Endothelial cell of umbilical vein (primary cell): ENCODE measurements around the gene ASIC5. TPM values are rescaled to one million over a fixed set of nuclear protein-coding genes. Genes with fewer than 3 reads are reported as not detected.

Experiments used
- BruUV-seq: library from RNA; stranded (reverse); fragments of 400-500 nt; replicated peaks from 2 replicates; lab custom pipeline; 2021; lab: Mats Ljungman, UMichigan
- CTCF ChIA-PET: fragments of 300-600, 350-600 bp; sonication (Branson Sonifier 250); formaldehyde crosslinking; loops from one replicate; lab custom pipeline; 2021; ENCODE audit warnings: antibody characterized with exemption, inconsistent platforms; lab: Charles Lee
- POLR2A ChIA-PET: fragments of 300-600, 350-600 bp; sonication (Branson Sonifier 250); formaldehyde crosslinking; loops from one replicate; lab custom pipeline; 2021; ENCODE audit warnings: antibody characterized with exemption, inconsistent platforms; lab: Charles Lee
- DNase-seq: peaks from one replicate; pipeline ENCODE4 v3.0.0-alpha.2; 2011; ENCODE audit warnings: low read depth, low spot score
- FAIRE-seq: peaks from 2 replicates; lab custom pipeline; 2011; peaks lifted over from hg19 to GRCh38; lab: Jason Lieb, UNC
- H2AFZ ChIP-seq: 2 replicates; pipeline ENCODE4 v1.6.0; 2012; ENCODE audit warnings: low read depth, low read length, control low read depth, inconsistent platforms
- H3K27ac ChIP-seq: 2 replicates; pipeline ENCODE4 v1.5.1; 2011; ENCODE audit warnings: low read depth, mild to moderate bottlenecking, control low read depth, low read length, moderate library complexity; ENCODE audit not compliant: insufficient read depth
- H3K27me3 ChIP-seq, 2 experiments: 2 replicates each; pipeline versions ENCODE4 v1.6.0 to v1.6.1; 2011; ENCODE audit warnings: low read length in 2 of 2, mixed read lengths in 1 of 2; ENCODE audit not compliant: control insufficient read depth in 2 of 2, insufficient read depth in 2 of 2
- H3K36me3 ChIP-seq, 2 experiments: 2 replicates in 1 of 2; 3 replicates in 1 of 2; pipeline ENCODE4 v1.5.1; 2011; ENCODE audit warnings: low read length in 2 of 2, mild to moderate bottlenecking in 1 of 2, moderate library complexity in 1 of 2; ENCODE audit not compliant: control insufficient read depth in 2 of 2, insufficient read depth in 2 of 2; ENCODE audit errors: extremely low read depth in 1 of 2
- H3K4me1 ChIP-seq: 3 replicates; pipeline ENCODE4 v1.5.1; 2011; ENCODE audit warnings: mild to moderate bottlenecking, low read length; ENCODE audit not compliant: control insufficient read depth, insufficient read depth; ENCODE audit errors: extremely low read depth
- H3K4me2 ChIP-seq: 2 replicates; pipeline ENCODE4 v1.6.1; 2011; ENCODE audit warnings: low read length, control low read depth, mixed read lengths; ENCODE audit not compliant: insufficient read depth
- H3K4me3 ChIP-seq, 3 experiments: fragments of 200-600 bp in 1 of 3; sonication (generic), shearing (Covaris generic) in 1 of 3; replicated peaks in 1 of 3; 2 replicates each; pipeline ENCODE4 v1.5.1; 2011 to 2016; ENCODE audit warnings: control low read depth in 3 of 3, low read length in 3 of 3, mild to moderate bottlenecking in 2 of 3, inconsistent platforms in 1 of 3, low read depth in 1 of 3, moderate library complexity in 1 of 3; ENCODE audit not compliant: insufficient read depth in 1 of 3
- H3K79me2 ChIP-seq: 2 replicates; pipeline ENCODE4 v1.6.0; 2012; ENCODE audit warnings: low read length, inconsistent platforms; ENCODE audit not compliant: control insufficient read depth, insufficient read depth
- H3K9ac ChIP-seq: replicated peaks from 2 replicates; pipeline ENCODE3; 2011; ENCODE audit warnings: low read length, control low read depth; ENCODE audit not compliant: insufficient read depth; ENCODE audit errors: extremely low read depth
- H3K9me1 ChIP-seq: replicated peaks from 3 replicates; pipeline ENCODE4 v1.6.0; 2011; ENCODE audit warnings: mild to moderate bottlenecking, low read length; ENCODE audit not compliant: control insufficient read depth, insufficient read depth; ENCODE audit errors: extremely low read depth
- H3K9me3 ChIP-seq: replicated peaks from 2 replicates; pipeline ENCODE4 v1.5.1; 2012; ENCODE audit warnings: low read length, inconsistent platforms; ENCODE audit not compliant: control insufficient read depth, insufficient read depth
- H4K20me1 ChIP-seq: replicated peaks from 2 replicates; pipeline ENCODE3; 2011; ENCODE audit warnings: mild to moderate bottlenecking, low read length; ENCODE audit not compliant: control insufficient read depth, insufficient read depth; ENCODE audit errors: extremely low read depth
- CTCF ChIP-seq, 2 donors: IDR thresholded peaks; 1 replicate in 1 of 2; 2 replicates in 1 of 2; pipeline ENCODE4 v1.5.1; 2011; ENCODE audit warnings: low read length in 2 of 2, mild to moderate bottlenecking in 2 of 2, moderate library complexity in 2 of 2, control low read depth in 1 of 2, inconsistent platforms in 1 of 2, low read depth in 1 of 2; ENCODE audit not compliant: insufficient read depth in 1 of 2; ENCODE audit errors: extremely low read depth in 1 of 2
- EZH2 ChIP-seq: IDR thresholded peaks from 2 replicates; pipeline ENCODE4 v1.6.1; 2012; ENCODE audit warnings: borderline replicate concordance, low read depth, mild to moderate bottlenecking, moderate library complexity, low read length, inconsistent platforms; ENCODE audit not compliant: severe bottlenecking
- FOS ChIP-seq: IDR thresholded peaks from 2 replicates; pipeline ENCODE4 v1.6.1; 2011; ENCODE audit warnings: mild to moderate bottlenecking, low read length, moderate library complexity, borderline replicate concordance; ENCODE audit not compliant: insufficient read depth
- GATA2 ChIP-seq: IDR thresholded peaks from 2 replicates; pipeline ENCODE4 v1.7.0; 2011; ENCODE audit warnings: low read depth, mild to moderate bottlenecking, moderate library complexity, mixed read lengths, low read length; ENCODE audit not compliant: insufficient read length, insufficient read depth
- JUN ChIP-seq: IDR thresholded peaks from 2 replicates; pipeline ENCODE4 v1.6.1; 2011; ENCODE audit warnings: borderline replicate concordance, low read depth; ENCODE audit not compliant: insufficient read length, insufficient read depth
- MAX ChIP-seq: IDR thresholded peaks from 2 replicates; pipeline ENCODE4 v1.6.1; 2011; ENCODE audit not compliant: insufficient read depth, insufficient read length
- MYC ChIP-seq: IDR thresholded peaks from one replicate; pipeline ENCODE4 v1.6.1; 2011; ENCODE audit warnings: mild to moderate bottlenecking, low read depth, low read length
- POLR2A ChIP-seq: IDR thresholded peaks from 2 replicates; pipeline ENCODE4 v1.6.1; 2012; ENCODE audit warnings: low read depth, mild to moderate bottlenecking, control low read depth, low read length
- POLR2AphosphoS5 ChIP-seq: IDR thresholded peaks from 2 replicates; pipeline ENCODE4 v1.6.1; 2012; ENCODE audit warnings: low read depth, mild to moderate bottlenecking, control low read depth, low read length, moderate library complexity; ENCODE audit not compliant: insufficient read depth
- dilution Hi-C: fragments of 300-500 bp; cut with MboI; formaldehyde crosslinking; loops from one replicate; pipeline ENCODE4 v1.15.0; 2019; ENCODE audit warnings: low sequenced_read_pairs; ENCODE audit not compliant: extremely low pct_ligation_motif_present
- intact Hi-C: fragments of 100-400 bp; cut with micrococcal nuclease; formaldehyde crosslinking; loops from one replicate; pipeline ENCODE4 v1.10.0; 2022
- polyA plus RNA-seq, 4 experiments: library from polyadenylated mRNA; depleted of rRNA in 3 of 4; stranded (reverse) in 3 of 4; unstranded in 1 of 4; fragments of >200 nt; gene quantifications; 2 replicates each; pipeline versions ENCODE4 v1.2.1 to v1.2.3, GENCODE V29; 2011 to 2012; ENCODE audit warnings: missing spikeins in 1 of 4
- total RNA-seq: library from RNA; stranded (reverse); gene quantifications from 2 replicates; pipeline ENCODE4 v1.2.3, GENCODE V29; 2021

The ASIC5 gene
- total and polyA plus RNA-seq, 2 donors (not counting 3 experiments of a cell fraction or from before 2014, with no cell fraction given), result not detected

GRCh38 chr4:155846929-155847328, 19.1 kb downstream of the ASIC5 start:
- no TSS peak for BruUV-seq
- no peak overlapping the region for H3K4me3 ChIP-seq
- H4K20me1 ChIP-seq, result no peaks in the 10 kb centered on the region
- H3K27me3 ChIP-seq, result no peaks in the 10 kb centered on the region
- FAIRE-seq (no peak), DNase-seq (no peak)
- H2AFZ ChIP-seq, result no peak overlapping the region
- no peaks in the 10 kb centered on the region for H3K9me3 ChIP-seq
- no peaks in the 10 kb centered on the region for H3K9me1 ChIP-seq
- no peak for TF ChIP-seq EZH2
- no peak for TF ChIP-seq FOS
- TF ChIP-seq MAX, result no peak
- no peak for TF ChIP-seq GATA2
- TF ChIP-seq POLR2AphosphoS5, result no peak
- no peak for TF ChIP-seq MYC
- no peak for TF ChIP-seq POLR2A
- no peak for TF ChIP-seq CTCF (IDR thresholded peaks at IDR 0.05; ENCODE audit: extremely low read depth in 1 of 2, insufficient read depth in 1 of 2, low read depth in 1 of 2, low read length in 2 of 2)
- TF ChIP-seq JUN, result no peak
- H3K4me2 ChIP-seq, result no peak overlapping the region
- no peak overlapping the region for H3K9ac ChIP-seq
- H3K27ac ChIP-seq, result no peak overlapping the region
- POLR2A ChIA-PET, result no interaction called here
- no peaks in the 10 kb centered on the region for H3K36me3 ChIP-seq
- CTCF ChIA-PET, result interaction anchor here (0.9 kb wide), 1 partner anchor 37 kb away, joined by 3 read pairs; no protein-coding TSS in a partner anchor
- intact Hi-C loops, result no loop called here
- no peaks in the 10 kb centered on the region for H3K4me1 ChIP-seq
- dilution Hi-C loops, result no loop called here
- H3K79me2 ChIP-seq, result no peaks in the 10 kb centered on the region
